ENCODE measurements around the gene NAV1. TPM values are rescaled to one million over a fixed set of nuclear protein-coding genes. Genes with fewer than 3 reads are reported as not detected.

Gene NAV1
- total and polyA plus RNA-seq, 2 experiments from 2014 or later, result 22.7 to 37.4 TPM

DNA sequence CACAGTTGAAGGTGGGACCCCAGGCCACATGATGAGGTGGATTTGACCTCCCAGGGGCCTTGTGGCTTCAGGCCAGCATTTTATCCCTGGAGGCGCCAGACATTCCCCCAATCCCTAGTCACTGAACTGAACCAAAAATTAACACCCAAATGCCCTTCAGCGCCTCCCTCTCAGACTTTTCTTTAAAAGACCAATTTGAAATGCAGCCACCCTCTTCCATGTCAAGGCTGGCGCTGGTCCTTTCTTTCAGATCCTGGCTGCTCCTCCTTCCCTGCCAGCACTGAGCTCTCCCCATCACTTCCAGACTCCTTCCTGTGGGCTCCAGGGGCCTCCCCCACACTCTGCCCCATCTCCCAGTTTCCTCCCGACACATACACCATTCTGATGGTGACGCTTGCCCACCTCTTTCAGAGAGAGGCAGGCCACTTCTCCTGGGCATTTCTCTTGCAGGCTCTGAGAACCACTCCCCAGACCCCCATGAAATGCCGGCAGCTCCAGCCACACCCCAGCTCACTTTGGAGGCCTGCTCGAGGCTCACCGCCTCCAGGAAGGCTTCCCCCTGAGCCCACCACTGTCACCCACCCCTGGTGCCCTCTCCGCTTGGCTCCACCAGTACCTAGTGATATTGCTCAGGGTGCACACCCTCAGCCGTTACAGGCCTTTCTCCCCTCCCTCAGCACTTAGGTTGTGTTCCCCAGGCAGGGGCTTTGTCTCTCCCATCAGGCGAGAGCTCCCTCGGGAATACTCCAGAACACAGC is 27.0 kb downstream of the NAV1 start:
- Histone ChIP-seq H4K20me1 (replicated peaks; ENCODE audit: insufficient read depth) (no peaks in the 10 kb centered on the region), H3K4me1 (ENCODE audit: insufficient read depth) (no peaks in the 10 kb centered on the region), H3K79me2 (replicated peaks; ENCODE audit: insufficient read depth) (no peaks in the 10 kb centered on the region), H3K4me2 (no peak overlapping the region), H3K4me3 (no peak overlapping the region), H3K36me3 (ENCODE audit: insufficient read depth) (no peaks in the 10 kb centered on the region), H3F3A (replicated peaks; ENCODE audit: low read depth) (no peaks in the 10 kb centered on the region), H3K27me3 (ENCODE audit: insufficient read depth) (no peaks in the 10 kb centered on the region), H3K9me2 (ENCODE audit: insufficient read depth) (no peaks in the 10 kb centered on the region), H2AFZ (no peak overlapping the region), H3K27ac (ENCODE audit: low read depth) (no peak overlapping the region)
- Mint-ChIP-seq H3K4me3 (no peak overlapping the region), H3K9me3 (no peaks in the 10 kb centered on the region), H3K4me1 (peaks cover 21% of the 10 kb centered on the region), H3K27me3 (ENCODE audit: insufficient read depth, low read depth, poor library complexity) (peaks cover 5% of the 10 kb centered on the region), H3K36me3 (ENCODE audit: low read depth) (no peaks in the 10 kb centered on the region), H3K27ac (no peak overlapping the region)
- no peak for ATAC-seq
- DNase-seq (ENCODE audit: low spot score), result no peak
- no peak for TF ChIP-seq CREB1 (CRISPR knock-in tag; IDR thresholded peaks at IDR 0.05; ENCODE audit: low read depth)
- no peak for TF ChIP-seq EZH2 (IDR thresholded peaks at IDR 0.05; ENCODE audit: low read depth, unreplicated experiment)
- no peak for TF ChIP-seq POLR2AphosphoS5 (IDR thresholded peaks at IDR 0.05; ENCODE audit: low read depth)
- no peak for TF ChIP-seq STAT1 (IDR thresholded peaks at IDR 0.05; ENCODE audit: unreplicated experiment)
- TF ChIP-seq, protein P1, sequence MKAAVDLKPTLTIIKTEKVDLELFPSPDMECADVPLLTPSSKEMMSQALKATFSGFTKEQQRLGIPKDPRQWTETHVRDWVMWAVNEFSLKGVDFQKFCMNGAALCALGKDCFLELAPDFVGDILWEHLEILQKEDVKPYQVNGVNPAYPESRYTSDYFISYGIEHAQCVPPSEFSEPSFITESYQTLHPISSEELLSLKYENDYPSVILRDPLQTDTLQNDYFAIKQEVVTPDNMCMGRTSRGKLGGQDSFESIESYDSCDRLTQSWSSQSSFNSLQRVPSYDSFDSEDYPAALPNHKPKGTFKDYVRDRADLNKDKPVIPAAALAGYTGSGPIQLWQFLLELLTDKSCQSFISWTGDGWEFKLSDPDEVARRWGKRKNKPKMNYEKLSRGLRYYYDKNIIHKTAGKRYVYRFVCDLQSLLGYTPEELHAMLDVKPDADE (IDR thresholded peaks at IDR 0.05), result no peak
- no peak for TF ChIP-seq ZNF114 (CRISPR knock-in tag; IDR thresholded peaks at IDR 0.05)
- no peak for TF ChIP-seq JUNB (IDR thresholded peaks at IDR 0.05; ENCODE audit: unreplicated experiment)
- TF ChIP-seq EZH2phosphoT487 (IDR thresholded peaks at IDR 0.05; ENCODE audit: unreplicated experiment), result no peak
- TF ChIP-seq NANOG (IDR thresholded peaks at IDR 0.05; ENCODE audit: borderline replicate concordance), result no peak
- TF ChIP-seq, protein P2, sequence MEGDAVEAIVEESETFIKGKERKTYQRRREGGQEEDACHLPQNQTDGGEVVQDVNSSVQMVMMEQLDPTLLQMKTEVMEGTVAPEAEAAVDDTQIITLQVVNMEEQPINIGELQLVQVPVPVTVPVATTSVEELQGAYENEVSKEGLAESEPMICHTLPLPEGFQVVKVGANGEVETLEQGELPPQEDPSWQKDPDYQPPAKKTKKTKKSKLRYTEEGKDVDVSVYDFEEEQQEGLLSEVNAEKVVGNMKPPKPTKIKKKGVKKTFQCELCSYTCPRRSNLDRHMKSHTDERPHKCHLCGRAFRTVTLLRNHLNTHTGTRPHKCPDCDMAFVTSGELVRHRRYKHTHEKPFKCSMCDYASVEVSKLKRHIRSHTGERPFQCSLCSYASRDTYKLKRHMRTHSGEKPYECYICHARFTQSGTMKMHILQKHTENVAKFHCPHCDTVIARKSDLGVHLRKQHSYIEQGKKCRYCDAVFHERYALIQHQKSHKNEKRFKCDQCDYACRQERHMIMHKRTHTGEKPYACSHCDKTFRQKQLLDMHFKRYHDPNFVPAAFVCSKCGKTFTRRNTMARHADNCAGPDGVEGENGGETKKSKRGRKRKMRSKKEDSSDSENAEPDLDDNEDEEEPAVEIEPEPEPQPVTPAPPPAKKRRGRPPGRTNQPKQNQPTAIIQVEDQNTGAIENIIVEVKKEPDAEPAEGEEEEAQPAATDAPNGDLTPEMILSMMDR (conservative IDR thresholded peaks at IDR 0.05; ENCODE audit: low read depth in 2 of 2), result no peak
- TF ChIP-seq, protein P3, sequence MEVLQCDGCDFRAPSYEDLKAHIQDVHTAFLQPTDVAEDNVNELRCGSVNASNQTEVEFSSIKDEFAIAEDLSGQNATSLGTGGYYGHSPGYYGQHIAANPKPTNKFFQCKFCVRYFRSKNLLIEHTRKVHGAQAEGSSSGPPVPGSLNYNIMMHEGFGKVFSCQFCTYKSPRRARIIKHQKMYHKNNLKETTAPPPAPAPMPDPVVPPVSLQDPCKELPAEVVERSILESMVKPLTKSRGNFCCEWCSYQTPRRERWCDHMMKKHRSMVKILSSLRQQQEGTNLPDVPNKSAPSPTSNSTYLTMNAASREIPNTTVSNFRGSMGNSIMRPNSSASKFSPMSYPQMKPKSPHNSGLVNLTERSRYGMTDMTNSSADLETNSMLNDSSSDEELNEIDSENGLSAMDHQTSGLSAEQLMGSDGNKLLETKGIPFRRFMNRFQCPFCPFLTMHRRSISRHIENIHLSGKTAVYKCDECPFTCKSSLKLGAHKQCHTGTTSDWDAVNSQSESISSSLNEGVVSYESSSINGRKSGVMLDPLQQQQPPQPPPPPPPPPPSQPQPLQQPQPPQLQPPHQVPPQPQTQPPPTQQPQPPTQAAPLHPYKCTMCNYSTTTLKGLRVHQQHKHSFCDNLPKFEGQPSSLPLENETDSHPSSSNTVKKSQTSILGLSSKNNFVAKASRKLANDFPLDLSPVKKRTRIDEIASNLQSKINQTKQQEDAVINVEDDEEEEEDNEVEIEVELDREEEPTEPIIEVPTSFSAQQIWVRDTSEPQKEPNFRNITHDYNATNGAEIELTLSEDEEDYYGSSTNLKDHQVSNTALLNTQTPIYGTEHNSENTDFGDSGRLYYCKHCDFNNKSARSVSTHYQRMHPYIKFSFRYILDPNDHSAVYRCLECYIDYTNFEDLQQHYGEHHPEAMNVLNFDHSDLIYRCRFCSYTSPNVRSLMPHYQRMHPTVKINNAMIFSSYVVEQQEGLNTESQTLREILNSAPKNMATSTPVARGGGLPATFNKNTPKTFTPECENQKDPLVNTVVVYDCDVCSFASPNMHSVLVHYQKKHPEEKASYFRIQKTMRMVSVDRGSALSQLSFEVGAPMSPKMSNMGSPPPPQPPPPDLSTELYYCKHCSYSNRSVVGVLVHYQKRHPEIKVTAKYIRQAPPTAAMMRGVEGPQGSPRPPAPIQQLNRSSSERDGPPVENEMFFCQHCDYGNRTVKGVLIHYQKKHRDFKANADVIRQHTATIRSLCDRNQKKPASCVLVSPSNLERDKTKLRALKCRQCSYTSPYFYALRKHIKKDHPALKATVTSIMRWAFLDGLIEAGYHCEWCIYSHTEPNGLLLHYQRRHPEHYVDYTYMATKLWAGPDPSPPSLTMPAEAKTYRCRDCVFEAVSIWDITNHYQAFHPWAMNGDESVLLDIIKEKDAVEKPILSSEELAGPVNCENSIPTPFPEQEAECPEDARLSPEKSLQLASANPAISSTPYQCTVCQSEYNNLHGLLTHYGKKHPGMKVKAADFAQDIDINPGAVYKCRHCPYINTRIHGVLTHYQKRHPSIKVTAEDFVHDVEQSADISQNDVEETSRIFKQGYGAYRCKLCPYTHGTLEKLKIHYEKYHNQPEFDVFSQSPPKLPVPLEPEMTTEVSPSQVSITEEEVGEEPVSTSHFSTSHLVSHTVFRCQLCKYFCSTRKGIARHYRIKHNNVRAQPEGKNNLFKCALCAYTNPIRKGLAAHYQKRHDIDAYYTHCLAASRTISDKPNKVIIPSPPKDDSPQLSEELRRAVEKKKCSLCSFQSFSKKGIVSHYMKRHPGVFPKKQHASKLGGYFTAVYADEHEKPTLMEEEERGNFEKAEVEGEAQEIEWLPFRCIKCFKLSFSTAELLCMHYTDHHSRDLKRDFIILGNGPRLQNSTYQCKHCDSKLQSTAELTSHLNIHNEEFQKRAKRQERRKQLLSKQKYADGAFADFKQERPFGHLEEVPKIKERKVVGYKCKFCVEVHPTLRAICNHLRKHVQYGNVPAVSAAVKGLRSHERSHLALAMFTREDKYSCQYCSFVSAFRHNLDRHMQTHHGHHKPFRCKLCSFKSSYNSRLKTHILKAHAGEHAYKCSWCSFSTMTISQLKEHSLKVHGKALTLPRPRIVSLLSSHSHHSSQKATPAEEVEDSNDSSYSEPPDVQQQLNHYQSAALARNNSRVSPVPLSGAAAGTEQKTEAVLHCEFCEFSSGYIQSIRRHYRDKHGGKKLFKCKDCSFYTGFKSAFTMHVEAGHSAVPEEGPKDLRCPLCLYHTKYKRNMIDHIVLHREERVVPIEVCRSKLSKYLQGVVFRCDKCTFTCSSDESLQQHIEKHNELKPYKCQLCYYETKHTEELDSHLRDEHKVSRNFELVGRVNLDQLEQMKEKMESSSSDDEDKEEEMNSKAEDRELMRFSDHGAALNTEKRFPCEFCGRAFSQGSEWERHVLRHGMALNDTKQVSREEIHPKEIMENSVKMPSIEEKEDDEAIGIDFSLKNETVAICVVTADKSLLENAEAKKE (CRISPR knock-in tag; IDR thresholded peaks at IDR 0.05), result no peak
- no peak for TF ChIP-seq ZNF331 (CRISPR knock-in tag; IDR thresholded peaks at IDR 0.05; ENCODE audit: low read depth)
